Mucosa of descending colon (tissue), 3 donors: ENCODE measurements around the gene SGCA. TPM values are rescaled to one million over a fixed set of nuclear protein-coding genes. Genes with fewer than 3 reads are reported as not detected.

Experiments
- ATAC-seq: fragments of 200-7000 bp; cut with Tn5 transposase; one replicate; pipeline ENCODE4 v1.9.1; 2020; ENCODE audit warnings: mild to moderate bottlenecking, moderate library complexity
- DNase-seq, 3 donors: peaks; one replicate each; pipeline ENCODE4 v3.0.0-alpha.2; 2020
- H3K36me3 ChIP-seq: fragments of 200-600 bp; one replicate; pipeline ENCODE4 v1.8.0; 2021; ENCODE audit warnings: low read depth, mild to moderate bottlenecking
- H3K4me1 ChIP-seq: fragments of 200-600 bp; one replicate; pipeline ENCODE4 v1.8.0; 2021; ENCODE audit warnings: low read depth, mild to moderate bottlenecking
- H3K4me3 ChIP-seq: fragments of 200-600 bp; one replicate; pipeline ENCODE4 v1.8.0; 2021; ENCODE audit warnings: mild to moderate bottlenecking
- H3K9me3 ChIP-seq: fragments of 200-600 bp; one replicate; pipeline ENCODE4 v1.8.0; 2021; ENCODE audit warnings: mild to moderate bottlenecking
- intact Hi-C, 2 donors: fragments of 100-400 bp; cut with DNase I in 1 of 2; cut with micrococcal nuclease in 1 of 2; formaldehyde crosslinking; loops; one replicate each; pipeline versions ENCODE4 v1.11.0 to v1.11.1; 2022; cut with DNase I, micrococcal nuclease
- total RNA-seq, 3 donors: library from RNA; stranded (reverse); fragmentation: NEBNext Ultra II Directional in 2 of 3; extraction: Animal tissue kit (Norgen Biotek cat#: 25700) in 2 of 3; gene quantifications; one replicate each; pipeline versions ENCODE4 v1.2.1 to v1.2.4, GENCODE V29; 2021 to 2023
- TF ChIP-seq, protein P1 (sequence below): fragments of 200-600 bp; IDR thresholded peaks from one replicate; pipeline ENCODE4 v1.8.0; 2022; ENCODE audit warnings: antibody characterized with exemption, mild to moderate bottlenecking
- donor health status: DM: no; HTN: no; CAD: no; lungs with moderate emphysema.
- donor health status: DM: no; HTN: no; CAD: no.
- donor health status: DM: no; HTN: yes; CAD: no.

SGCA gene
- total RNA-seq, 3 donors from 2014 or later, result 0.64 to 30.7 (median 6.8) TPM

DNA sequence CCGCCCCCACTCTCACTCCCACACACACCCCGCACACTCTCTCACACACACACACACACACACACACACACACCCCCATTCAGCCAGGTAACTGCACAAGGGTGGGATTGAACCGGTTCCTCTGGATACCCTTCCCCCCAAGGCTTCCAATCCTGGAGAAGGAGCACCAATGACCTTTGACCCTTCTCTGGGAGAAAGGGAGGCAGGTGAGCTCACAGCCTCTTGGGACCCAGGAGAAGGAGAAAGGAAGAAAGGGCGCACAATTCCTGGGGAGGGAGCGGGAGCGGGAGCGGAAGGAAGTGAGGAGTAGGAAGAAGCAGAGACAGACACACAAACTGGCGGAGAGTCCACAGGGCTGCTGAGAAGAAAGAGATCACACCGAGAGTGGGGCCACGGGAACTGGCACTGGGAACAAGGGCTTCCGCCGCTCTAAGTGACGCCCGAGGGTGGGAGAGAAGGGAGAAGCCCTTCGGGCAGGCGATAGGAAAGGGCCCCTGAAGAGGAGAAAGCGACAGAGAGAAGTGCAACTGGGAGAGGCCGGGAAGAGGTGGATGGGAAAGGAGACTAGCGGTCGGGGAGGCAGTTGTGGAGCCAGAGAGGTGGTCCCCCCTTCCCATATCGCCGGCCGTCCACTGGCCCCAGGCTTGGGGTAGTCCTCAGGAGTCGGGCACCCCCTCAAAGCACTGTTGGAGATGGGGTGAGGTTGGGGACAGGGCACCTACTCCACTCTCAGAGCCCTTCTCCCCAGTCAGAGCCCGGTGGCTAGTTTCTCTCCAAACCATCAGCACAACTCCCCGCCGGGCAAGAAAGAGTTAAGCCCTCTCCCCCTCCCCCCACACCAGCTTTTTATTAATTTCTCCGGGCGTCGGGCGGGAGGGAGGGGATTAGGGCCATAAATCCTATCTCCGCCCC lies 37.1 kb upstream of the SGCA start:
- TF ChIP-seq, protein P1, sequence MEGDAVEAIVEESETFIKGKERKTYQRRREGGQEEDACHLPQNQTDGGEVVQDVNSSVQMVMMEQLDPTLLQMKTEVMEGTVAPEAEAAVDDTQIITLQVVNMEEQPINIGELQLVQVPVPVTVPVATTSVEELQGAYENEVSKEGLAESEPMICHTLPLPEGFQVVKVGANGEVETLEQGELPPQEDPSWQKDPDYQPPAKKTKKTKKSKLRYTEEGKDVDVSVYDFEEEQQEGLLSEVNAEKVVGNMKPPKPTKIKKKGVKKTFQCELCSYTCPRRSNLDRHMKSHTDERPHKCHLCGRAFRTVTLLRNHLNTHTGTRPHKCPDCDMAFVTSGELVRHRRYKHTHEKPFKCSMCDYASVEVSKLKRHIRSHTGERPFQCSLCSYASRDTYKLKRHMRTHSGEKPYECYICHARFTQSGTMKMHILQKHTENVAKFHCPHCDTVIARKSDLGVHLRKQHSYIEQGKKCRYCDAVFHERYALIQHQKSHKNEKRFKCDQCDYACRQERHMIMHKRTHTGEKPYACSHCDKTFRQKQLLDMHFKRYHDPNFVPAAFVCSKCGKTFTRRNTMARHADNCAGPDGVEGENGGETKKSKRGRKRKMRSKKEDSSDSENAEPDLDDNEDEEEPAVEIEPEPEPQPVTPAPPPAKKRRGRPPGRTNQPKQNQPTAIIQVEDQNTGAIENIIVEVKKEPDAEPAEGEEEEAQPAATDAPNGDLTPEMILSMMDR, result no peak
- ATAC-seq (peak; percentile 47), DNase-seq (no peak)
- intact Hi-C loops, result no loop called here
- Histone ChIP-seq H3K4me1 (peaks cover 18% of the 10 kb centered on the region), H3K4me3 (no peak overlapping the region), H3K9me3 (no peaks in the 10 kb centered on the region), H3K36me3 (no peaks in the 10 kb centered on the region)

DNA sequence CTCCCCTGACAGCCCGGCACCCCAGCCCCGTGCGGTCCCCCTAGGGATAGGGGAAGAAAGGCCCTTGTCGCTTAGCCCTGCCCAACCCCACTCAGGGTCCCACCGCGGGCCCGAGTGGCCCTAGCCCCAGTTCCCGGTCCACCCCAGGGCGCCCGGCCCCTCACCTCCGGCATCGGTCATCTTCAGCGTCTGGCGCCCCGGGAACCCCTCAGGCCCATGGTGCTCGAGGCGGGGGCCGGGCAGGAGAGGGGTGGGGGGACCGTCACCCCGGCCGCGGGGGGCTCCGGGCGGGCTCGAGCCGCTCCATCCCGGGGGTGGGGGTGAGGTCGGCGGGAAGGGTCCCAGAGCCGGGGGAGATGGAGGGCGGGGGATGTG lies 36.5 kb upstream of the SGCA start:
- intact Hi-C loops, result no loop called here
- no peaks in the 10 kb centered on the region for H3K9me3 ChIP-seq
- H3K4me3 ChIP-seq, result no peak overlapping the region
- H3K36me3 ChIP-seq, result no peaks in the 10 kb centered on the region
- ATAC-seq (no peak), DNase-seq (no peak)
- H3K4me1 ChIP-seq, result peaks cover 18% of the 10 kb centered on the region
- TF ChIP-seq, protein P1, result no peak

DNA sequence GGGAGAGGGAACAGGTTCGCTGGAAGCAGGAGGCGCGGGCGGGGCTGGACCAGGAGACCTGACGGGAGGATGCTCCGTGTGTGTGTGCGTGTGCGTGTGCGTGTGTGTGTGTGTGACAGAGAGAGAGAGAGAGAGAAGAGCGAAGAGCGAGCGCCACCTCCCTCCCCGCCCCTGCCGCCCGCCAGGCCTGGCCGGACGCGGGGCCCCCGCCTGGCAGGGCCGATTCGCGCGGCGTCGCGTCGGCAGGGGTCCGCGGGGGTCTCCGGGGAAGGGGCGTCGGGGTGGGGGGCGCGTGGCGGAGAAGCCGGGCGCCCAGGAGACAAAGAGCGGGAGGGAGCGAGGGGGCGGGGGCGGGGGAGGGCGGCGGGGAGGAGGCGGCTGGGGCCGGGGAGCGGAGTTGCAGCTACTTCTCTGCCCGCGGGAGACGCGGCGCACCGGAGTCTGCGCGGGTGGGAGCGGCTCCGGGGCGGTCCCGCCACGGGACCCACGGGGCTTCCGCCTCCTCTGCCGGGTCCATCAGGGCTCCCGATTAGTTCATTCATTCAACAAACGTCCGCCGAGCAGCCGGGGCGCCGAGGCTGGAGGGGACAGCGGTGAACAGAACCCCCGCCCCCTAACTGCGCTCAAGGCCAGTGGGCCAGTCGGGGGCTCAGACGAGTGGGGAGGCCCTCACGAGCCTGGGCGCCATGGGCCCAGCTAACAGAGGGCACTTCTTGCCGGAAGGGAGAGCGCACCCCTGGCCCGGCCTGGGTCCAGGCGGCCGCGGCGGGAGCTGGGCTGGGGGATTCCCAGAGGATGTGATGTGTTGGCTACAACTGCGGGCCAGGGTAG lies 35.9 kb upstream of the SGCA start, which contains the start of gene SAMD14:
Gene SAMD14 (minus strand): TSS at position 433 of the 831 bp plus-strand sequence. CDS start 5,201 bp downstream, outside the sequence.
- TF ChIP-seq, protein P1, result no peak
- no peak for DNase-seq

DNA sequence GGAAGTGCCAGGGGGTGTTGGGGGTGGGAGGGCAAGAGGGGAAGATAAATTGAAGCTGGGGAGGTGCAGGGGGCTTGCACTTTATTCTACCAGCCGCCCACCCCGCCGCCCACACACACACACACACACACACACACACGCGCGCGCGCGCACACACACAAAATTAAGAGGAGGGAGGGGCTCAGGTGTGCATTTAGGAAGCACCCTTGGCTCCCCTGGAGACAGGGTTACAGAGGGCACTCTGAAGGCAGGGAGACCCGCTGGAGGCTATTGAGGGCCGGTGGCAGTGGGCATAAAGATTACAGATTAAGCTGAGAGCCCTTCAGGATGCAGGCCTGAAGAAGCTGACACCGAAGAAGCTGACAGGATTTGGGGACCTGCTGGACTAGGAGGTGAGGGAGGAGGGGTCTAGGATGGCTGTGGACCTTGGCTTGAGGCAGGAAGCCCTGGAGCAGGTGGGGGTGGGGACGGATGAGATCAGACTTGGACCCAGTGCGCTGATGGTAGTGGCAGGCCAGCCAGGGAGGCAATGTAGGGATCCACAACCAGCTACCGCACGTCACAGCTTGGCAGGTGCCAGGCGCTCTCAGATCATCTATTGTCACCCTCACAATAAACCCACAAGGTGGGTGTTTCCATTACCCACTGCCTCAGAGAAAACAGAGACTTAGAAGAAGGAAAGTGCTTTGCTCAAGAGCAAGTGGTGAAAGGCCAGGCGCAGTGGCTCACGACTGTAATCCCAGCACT lies 35.1 kb upstream of the SGCA start:
- no peaks in the 10 kb centered on the region for H3K9me3 ChIP-seq
- no peak overlapping the region for H3K4me3 ChIP-seq
- intact Hi-C loops, result no loop called here
- peaks cover 18% of the 10 kb centered on the region for H3K4me1 ChIP-seq
- peaks cover 3% of the 10 kb centered on the region for H3K36me3 ChIP-seq
- TF ChIP-seq, protein P1, result no peak
- DNase-seq, result no peak
- ATAC-seq, result no peak

More for the DNA sequence above, 35.9 kb upstream of the SGCA start, which contains the start of gene SAMD14:
- Histone ChIP-seq H3K9me3 (no peaks in the 10 kb centered on the region), H3K4me3 (no peak within 1 kb of the TSS), H3K4me1 (peaks cover 18% of the 10 kb centered on the region), H3K36me3 (no peaks in the 10 kb centered on the region)
- intact Hi-C loops, result no loop called here
- peak; percentile 45 for ATAC-seq

DNA sequence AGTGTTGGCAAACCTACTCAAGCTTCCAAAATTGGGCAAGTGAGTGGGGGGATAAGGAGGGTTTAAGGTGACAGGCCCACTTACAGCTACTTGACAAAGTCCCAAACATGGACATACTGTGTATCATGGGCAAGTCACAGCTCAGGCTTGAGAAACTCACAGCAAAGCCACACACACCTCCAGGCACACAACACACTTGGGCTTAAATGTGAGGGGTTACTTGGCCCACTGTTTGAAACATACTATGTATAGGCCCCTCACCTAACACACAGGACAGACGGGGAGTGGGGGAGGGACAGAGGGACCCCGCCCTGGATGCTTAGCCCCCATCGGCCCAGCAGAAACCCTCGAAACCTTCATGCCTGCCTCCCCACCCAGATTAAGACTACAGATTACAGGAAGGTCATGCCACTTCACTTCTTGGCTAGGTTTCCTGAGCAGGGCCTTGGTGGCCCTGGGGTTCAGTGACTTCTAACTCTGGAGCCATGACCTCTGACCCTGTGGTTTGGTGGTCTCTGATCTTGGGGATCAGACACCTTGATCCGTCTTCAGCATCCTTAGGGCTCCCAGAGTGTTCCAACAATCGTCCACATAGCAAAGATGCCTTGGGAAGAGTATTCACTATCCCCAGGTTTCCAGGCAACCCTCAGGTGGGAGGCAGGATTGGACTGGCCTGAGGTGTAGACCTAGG lies 33.6 kb upstream of the SGCA start:
- Histone ChIP-seq H3K9me3 (no peaks in the 10 kb centered on the region), H3K4me1 (peaks cover 18% of the 10 kb centered on the region), H3K4me3 (no peak overlapping the region), H3K36me3 (peaks cover 3% of the 10 kb centered on the region)
- intact Hi-C loops, result no loop called here
- no peak for DNase-seq
- ATAC-seq, result no peak
- TF ChIP-seq, protein P1, result no peak
